T-cell (primary cell): ENCODE results near the gene AAK1. TPM values are rescaled to one million over a fixed set of nuclear protein-coding genes. Genes with fewer than 3 reads are reported as not detected.

Experiments
- ATAC-seq, 4 experiments: fragments of 200-7000 bp in 3 of 4; fragments of 150-1000 bp in 1 of 4; cut with Tn5 transposase; replicated peaks in 1 of 4; 1 replicate in 3 of 4; 2 replicates in 1 of 4; pipeline ENCODE4 v1.10.0; 2021; ENCODE audit warnings: moderate library complexity in 3 of 4, mild to moderate bottlenecking in 2 of 4, moderate number of reproducible peaks in 1 of 4
- CTCF ChIA-PET, 2 donors: fragments of 300-600 bp; sonication (Branson Sonifier 250); formaldehyde crosslinking; loops; one replicate each; lab custom pipeline; 2022; ENCODE audit warnings: antibody characterized with exemption in 2 of 2; lab: Charles Lee
- POLR2A ChIA-PET, 2 donors: fragments of 300-600 bp; sonication (Branson Sonifier 250); formaldehyde crosslinking; loops; one replicate each; lab custom pipeline; 2022; ENCODE audit warnings: antibody characterized with exemption in 2 of 2; lab: Charles Lee
- DNase-seq, 35 experiments: peaks; one replicate each; pipeline versions ENCODE4 v3.0.0 to v3.0.0-alpha.2; 2013 to 2023
- H3K27ac ChIP-seq: one replicate; pipeline ENCODE4 v1.5.1; 2013; ENCODE audit warnings: low read length
- H3K27me3 ChIP-seq, 2 experiments: replicated peaks in 1 of 2; 1 replicate in 1 of 2; 2 replicates in 1 of 2; pipeline versions ENCODE4 v1.6.1 to v1.7.0; 2013; ENCODE audit warnings: low read length in 1 of 2, mixed read lengths in 1 of 2; ENCODE audit not compliant: control insufficient read depth in 2 of 2, insufficient read depth in 2 of 2; ENCODE audit errors: extremely low read depth in 1 of 2
- H3K36me3 ChIP-seq, 2 donors: 1 replicate in 1 of 2; 2 replicates in 1 of 2; pipeline versions ENCODE4 v1.6.1 to v1.7.0; 2013; ENCODE audit warnings: low read length in 1 of 2; ENCODE audit not compliant: control insufficient read depth in 2 of 2, insufficient read depth in 1 of 2; ENCODE audit errors: extremely low read depth in 1 of 2
- H3K4me1 ChIP-seq, 2 experiments: 1 replicate in 1 of 2; 2 replicates in 1 of 2; pipeline versions ENCODE4 v1.6.1 to v1.7.0; 2013; ENCODE audit warnings: low read length in 2 of 2, mixed read lengths in 1 of 2; ENCODE audit not compliant: insufficient read depth in 2 of 2, control insufficient read depth in 1 of 2; ENCODE audit errors: extremely low read depth in 1 of 2
- H3K4me3 ChIP-seq, 2 donors: 1 replicate in 1 of 2; 2 replicates in 1 of 2; pipeline versions ENCODE4 v1.5.1 to v1.7.0; 2013; ENCODE audit warnings: mild to moderate bottlenecking in 2 of 2, low read length in 1 of 2, moderate library complexity in 1 of 2; ENCODE audit not compliant: control insufficient read depth in 1 of 2; ENCODE audit errors: extremely low read depth in 1 of 2
- H3K9me3 ChIP-seq: 2 replicates; pipeline ENCODE4 v1.7.0; 2013
- H3K27ac Mint-ChIP-seq, 2 donors: one replicate each; pipeline ENCODE4 v1.8.0; 2020 to 2021; ENCODE audit warnings: mild to moderate bottlenecking in 2 of 2, mixed read lengths in 2 of 2
- H3K27me3 Mint-ChIP-seq, 2 donors: one replicate each; pipeline ENCODE4 v1.8.0; 2021 to 2022; ENCODE audit warnings: mixed read lengths in 2 of 2
- H3K36me3 Mint-ChIP-seq: one replicate; pipeline ENCODE4 v1.8.0; 2021; ENCODE audit warnings: mixed read lengths
- H3K4me1 Mint-ChIP-seq, 3 donors: one replicate each; pipeline ENCODE4 v1.8.0; 2020 to 2022; ENCODE audit warnings: mixed read lengths in 3 of 3, mild to moderate bottlenecking in 1 of 3
- H3K4me3 Mint-ChIP-seq, 3 donors: one replicate each; pipeline ENCODE4 v1.8.0; 2020 to 2022; ENCODE audit warnings: mild to moderate bottlenecking in 3 of 3, mixed read lengths in 3 of 3, moderate library complexity in 3 of 3
- H3K9me3 Mint-ChIP-seq, 3 donors: one replicate each; pipeline ENCODE4 v1.8.0; 2020 to 2022; ENCODE audit warnings: mixed read lengths in 3 of 3
- WGBS: methylation state at CpG from one replicate; pipeline ENCODE4 v1.1.5; 2013; ENCODE audit warnings: missing lambda C conversion rate; ENCODE audit not compliant: insufficient coverage; 5-methylcytosine and 5-hydroxymethylcytosine counted together
- total RNA-seq, 35 experiments: library from RNA in 6 of 35; stranded (reverse) in 6 of 35; fragments of 120-200 nt in 1 of 35; gene quantifications; one replicate each; pipeline versions ENCODE4 v1.2.1 to v1.2.4 and lab custom pipeline; 2013 to 2026

Gene AAK1
- total RNA-seq, 5 donors from 2014 or later (not counting 1 experiment from before 2014, with no cell fraction given) = 170 to 283 (median 177) TPM

DNA sequence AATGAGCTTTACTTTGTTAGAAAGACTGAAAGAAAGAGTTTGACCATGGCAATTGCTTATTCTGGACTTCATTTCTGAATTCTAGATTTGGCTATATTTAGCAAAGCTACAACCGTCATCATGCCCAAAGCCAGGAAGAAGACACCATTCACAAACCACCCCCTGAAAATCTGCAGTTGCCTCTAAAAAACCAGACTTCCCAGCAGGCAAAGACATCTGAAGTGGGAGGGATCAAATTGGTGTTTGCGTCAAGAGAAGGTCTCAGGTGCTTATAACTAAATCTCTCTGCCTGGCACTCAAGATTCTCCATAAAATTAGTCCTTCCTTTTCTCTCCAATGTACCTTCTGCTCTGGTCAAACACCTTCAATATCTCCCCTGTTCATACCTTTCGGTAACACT, 5.6 kb downstream of the AAK1 start:
- CTCF ChIA-PET = interaction anchor here in 1 of 2 donors (0.9 to 2.3 kb wide), 3 partner anchors 17 to 85 kb away, joined by 4 to 12 read pairs (median 5); no protein-coding TSS in a partner anchor
- 71% methylated on average over 1 of the region's 3 CpGs for WGBS
- Histone ChIP-seq H3K27me3 (no peaks in the 10 kb centered on the region), H3K4me3 (no peak overlapping the region), H3K27ac (no peak overlapping the region), H3K36me3 (peaks cover 0 to 38% of the 10 kb centered on the region in 2 donors), H3K9me3 (no peaks in the 10 kb centered on the region), H3K4me1 (peaks cover 42 to 57% of the 10 kb centered on the region in 2 experiments)
- ATAC-seq (no peak), DNase-seq (no peak)
- peaks cover 38% of the 10 kb centered on the region for H3K36me3 Mint-ChIP-seq
- H3K4me3 Mint-ChIP-seq = peak overlapping the region; percentile 5 to 96 (median 92)
- POLR2A ChIA-PET = interaction anchor here in 1 of 2 donors (0.6 to 1.3 kb wide), 2 partner anchors 14 to 17 kb away, joined by 5 to 6 read pairs; no protein-coding TSS in a partner anchor
- no peaks in the 10 kb centered on the region for H3K27me3 Mint-ChIP-seq
- no peaks in the 10 kb centered on the region for H3K9me3 Mint-ChIP-seq
- H3K27ac Mint-ChIP-seq = peak overlapping the region; percentile 51 to 92
- H3K4me1 Mint-ChIP-seq = peaks cover 74 to 80% (median 78%) of the 10 kb centered on the region in 3 donors

DNA sequence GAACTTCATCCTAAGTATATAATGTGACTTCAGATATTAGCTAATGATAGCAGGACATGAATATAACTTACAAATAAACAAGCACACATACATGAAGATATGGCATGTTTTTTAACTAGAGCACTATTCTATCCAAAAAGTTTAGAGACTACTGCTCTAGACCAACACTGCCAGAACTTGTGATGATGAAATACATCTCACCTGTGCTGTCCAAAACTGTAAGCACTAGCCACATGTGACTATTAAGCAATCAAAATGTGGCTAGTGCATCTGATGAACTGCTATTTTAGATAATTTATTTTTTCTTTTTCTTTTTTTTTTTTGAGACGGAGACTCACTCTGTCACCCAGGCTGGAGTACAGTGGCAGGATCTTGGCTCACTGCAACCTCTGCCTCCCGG, 7.1 kb downstream of the AAK1 start:
- Histone ChIP-seq H3K4me3 (peak overlapping the region in 1 of 2 donors; percentile 15), H3K4me1 (peaks cover 48 to 62% of the 10 kb centered on the region in 2 experiments), H3K27me3 (no peaks in the 10 kb centered on the region), H3K36me3 (peaks cover 0 to 42% of the 10 kb centered on the region in 2 donors), H3K27ac (no peak overlapping the region), H3K9me3 (no peaks in the 10 kb centered on the region)
- ChIA-PET POLR2A (interaction anchor here (0.5 to 0.6 kb wide), 3 partner anchors 83 to 265 kb away, joined by 4 to 9 read pairs (median 4); no protein-coding TSS in a partner anchor), CTCF (interaction anchor here in 1 of 2 donors (1.5 kb wide), 1 partner anchor 88 kb away, joined by 3 read pairs; no protein-coding TSS in a partner anchor)
- DNase-seq (no peak), ATAC-seq (no peak)
- H3K4me3 Mint-ChIP-seq = no peak overlapping the region
- H3K4me1 Mint-ChIP-seq = peaks cover 72 to 89% (median 87%) of the 10 kb centered on the region in 3 donors
- H3K27me3 Mint-ChIP-seq = no peaks in the 10 kb centered on the region
- 90% methylated on average over 2 of the region's 2 CpGs for WGBS
- H3K36me3 Mint-ChIP-seq = peaks cover 35% of the 10 kb centered on the region
- H3K9me3 Mint-ChIP-seq = no peaks in the 10 kb centered on the region
- no peak overlapping the region for H3K27ac Mint-ChIP-seq

DNA sequence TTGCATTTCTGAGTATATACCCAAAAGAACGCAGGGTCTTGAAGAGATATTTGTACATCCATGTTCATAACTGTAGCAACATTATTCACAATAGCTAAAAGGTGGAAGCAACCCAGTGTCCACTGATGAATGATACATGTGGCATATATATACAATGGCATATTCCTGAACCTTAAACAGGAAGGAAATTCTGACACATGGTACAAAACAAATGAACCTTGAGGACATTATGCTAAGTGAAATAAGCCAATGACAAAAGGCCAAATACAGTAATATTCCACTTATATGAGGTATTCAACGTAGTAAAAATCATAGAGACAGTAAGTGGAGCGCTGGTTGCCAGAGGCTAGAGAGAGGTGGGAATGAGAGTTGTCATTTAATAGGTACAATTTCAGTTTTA, 8.1 kb downstream of the AAK1 start:
- peaks cover 0 to 42% of the 10 kb centered on the region in 2 donors for H3K36me3 ChIP-seq
- POLR2A ChIA-PET = no interaction called here

DNA sequence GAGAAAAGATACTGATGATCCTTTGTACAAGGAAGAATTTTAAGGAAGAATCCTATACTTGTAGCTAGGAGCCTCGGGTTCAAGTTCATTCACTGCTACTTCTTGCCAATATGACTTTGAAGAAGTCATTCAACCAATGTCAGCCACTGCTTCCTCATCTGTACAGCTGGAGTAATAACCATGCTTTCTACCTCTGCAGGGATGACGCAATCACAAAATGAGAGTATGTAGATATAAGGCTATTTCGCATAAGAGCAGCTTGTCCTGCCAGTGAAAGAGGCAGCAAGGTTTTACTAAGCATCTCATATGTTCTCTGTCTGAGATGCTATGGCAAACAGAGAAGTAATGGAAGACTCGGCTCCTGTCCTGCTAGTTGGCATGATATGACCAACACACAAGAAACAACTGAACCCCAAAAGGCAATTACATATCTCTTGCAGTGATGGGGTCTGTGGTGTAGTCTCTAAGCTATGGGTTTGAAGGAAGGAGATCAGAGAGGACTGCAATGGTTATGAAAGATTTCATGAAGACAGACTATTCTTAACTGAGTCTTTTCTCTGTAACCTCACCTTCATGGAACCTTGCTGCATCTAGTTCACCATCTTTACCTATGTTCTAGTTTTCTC, 9.2 kb downstream of the AAK1 start:
- CTCF ChIA-PET = interaction anchor here in 1 of 2 donors (0.6 to 1.3 kb wide), 2 partner anchors 69 to 90 kb away, joined by 3 to 5 read pairs; no protein-coding TSS in a partner anchor
- Mint-ChIP-seq H3K27ac (peak overlapping the region; percentile 66 to 67), H3K4me3 (peak overlapping the region in 1 of 3 donors; percentile 35), H3K36me3 (peaks cover 22% of the 10 kb centered on the region), H3K27me3 (no peaks in the 10 kb centered on the region), H3K9me3 (no peaks in the 10 kb centered on the region), H3K4me1 (peaks cover 51 to 82% (median 81%) of the 10 kb centered on the region in 3 donors)
- Histone ChIP-seq H3K27me3 (no peaks in the 10 kb centered on the region), H3K9me3 (no peaks in the 10 kb centered on the region), H3K4me1 (peaks cover 46 to 67% of the 10 kb centered on the region in 2 experiments), H3K4me3 (no peak overlapping the region), H3K27ac (no peak overlapping the region), H3K36me3 (peaks cover 0 to 34% of the 10 kb centered on the region in 2 donors)
- DNase-seq = no peak
- 80% methylated on average over 2 of the region's 4 CpGs for WGBS
- ATAC-seq = peak in 2 of 4 experiments; percentile 27 to 36
- POLR2A ChIA-PET = interaction anchor here in 1 of 2 donors (0.7 kb wide), 1 partner anchor 50 kb away, joined by 4 read pairs; no protein-coding TSS in a partner anchor

More for the DNA sequence above, 8.1 kb downstream of the AAK1 start:
- CTCF ChIA-PET = no interaction called here
- WGBS = no CpG with 5 or more reads among the region's 3 CpGs
- Histone ChIP-seq H3K27me3 (no peaks in the 10 kb centered on the region), H3K9me3 (no peaks in the 10 kb centered on the region), H3K27ac (no peak overlapping the region), H3K4me1 (peaks cover 51 to 67% of the 10 kb centered on the region in 2 experiments), H3K4me3 (no peak overlapping the region)
- Mint-ChIP-seq H3K9me3 (no peaks in the 10 kb centered on the region), H3K27me3 (no peaks in the 10 kb centered on the region), H3K36me3 (peaks cover 31% of the 10 kb centered on the region), H3K4me3 (peak overlapping the region in 1 of 3 donors; percentile 28), H3K4me1 (peaks cover 62 to 91% (median 89%) of the 10 kb centered on the region in 3 donors), H3K27ac (peak overlapping the region; percentile 47 to 56)
- DNase-seq = no peak
- ATAC-seq = no peak

DNA sequence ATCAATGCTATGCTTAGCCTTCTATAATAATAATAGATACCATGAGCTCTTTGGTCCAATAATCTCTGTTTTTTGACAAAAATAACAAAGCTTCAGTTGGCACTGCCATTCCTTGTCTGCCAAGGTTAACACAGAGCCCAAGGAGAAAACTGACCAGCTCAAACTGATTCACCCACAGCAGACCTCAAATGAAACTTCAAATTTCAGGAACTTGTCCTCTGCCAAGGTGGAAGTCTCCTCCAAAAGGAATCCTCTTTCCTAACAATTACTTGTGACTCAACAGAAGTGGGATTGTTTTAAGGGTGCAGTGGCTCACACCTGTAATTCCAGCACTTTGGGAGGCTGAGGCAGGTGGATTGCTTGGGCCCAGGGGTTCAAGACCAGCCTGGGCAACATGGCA, 12.1 kb downstream of the AAK1 start:
- CTCF ChIA-PET = interaction anchor here (0.5 to 1.1 kb wide), 4 partner anchors 14 to 167 kb away, joined by 4 to 6 read pairs (median 5); no protein-coding TSS in a partner anchor
- Mint-ChIP-seq H3K27ac (peak overlapping the region; percentile 72 to 81), H3K36me3 (peaks cover 4% of the 10 kb centered on the region), H3K4me1 (peaks cover 24 to 54% (median 53%) of the 10 kb centered on the region in 3 donors), H3K9me3 (no peaks in the 10 kb centered on the region), H3K4me3 (peak overlapping the region in 2 of 3 donors; percentile 28 to 64), H3K27me3 (no peaks in the 10 kb centered on the region)
- DNase-seq (no peak), ATAC-seq (no peak)
- Histone ChIP-seq H3K4me1 (peaks cover 40 to 68% of the 10 kb centered on the region in 2 experiments), H3K27me3 (no peaks in the 10 kb centered on the region), H3K9me3 (no peaks in the 10 kb centered on the region), H3K4me3 (no peak overlapping the region), H3K27ac (no peak overlapping the region), H3K36me3 (peaks cover 0 to 15% of the 10 kb centered on the region in 2 donors)
- POLR2A ChIA-PET = interaction anchor here in 1 of 2 donors (0.6 to 1.1 kb wide), 2 partner anchors 13 to 31 kb away, joined by 3 to 5 read pairs; no protein-coding TSS in a partner anchor

DNA sequence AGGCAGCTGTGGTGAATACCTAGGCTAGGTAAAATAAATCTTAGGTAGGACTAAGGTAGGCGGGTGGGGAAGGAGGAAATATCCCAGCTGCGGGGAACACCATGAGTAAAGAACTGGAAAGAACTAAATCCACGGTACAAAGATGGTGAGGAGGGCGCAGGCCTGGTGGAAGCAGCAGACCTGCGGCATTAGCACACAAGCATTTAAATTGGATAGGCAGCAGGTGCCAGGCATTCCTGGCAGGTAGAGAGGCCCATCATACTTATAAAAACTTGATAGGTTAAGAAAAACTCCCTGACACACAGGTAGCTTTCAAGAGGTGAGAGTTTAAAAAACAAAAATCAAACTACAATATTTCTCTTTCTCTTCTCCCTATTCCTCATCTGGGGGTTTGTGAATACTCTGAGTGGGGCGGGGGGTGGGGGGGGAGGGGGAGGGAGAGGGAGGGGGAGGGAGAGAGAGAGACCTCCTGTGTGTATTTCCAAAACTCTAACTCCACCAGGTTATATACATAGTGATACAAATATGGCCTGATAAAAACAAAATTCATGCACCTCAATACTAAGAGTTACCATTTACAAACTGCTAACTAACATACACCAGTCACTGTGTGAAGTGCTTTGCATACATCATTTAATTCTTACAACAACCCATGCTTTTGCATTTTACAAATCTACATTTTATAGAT, 13.5 kb downstream of the AAK1 start:
- no peak for DNase-seq
- Mint-ChIP-seq H3K36me3 (no peaks in the 10 kb centered on the region), H3K9me3 (no peaks in the 10 kb centered on the region), H3K27ac (peak overlapping the region; percentile 53 to 81), H3K4me3 (peak overlapping the region in 1 of 3 donors; percentile 64), H3K4me1 (peaks cover 15 to 44% (median 42%) of the 10 kb centered on the region in 3 donors), H3K27me3 (no peaks in the 10 kb centered on the region)
- no peak overlapping the region for H3K27ac ChIP-seq
- ChIA-PET POLR2A (no interaction called here), CTCF (interaction anchor here in 1 of 2 donors (0.5 kb wide), 1 partner anchor 84 kb away, joined by 3 read pairs; no protein-coding TSS in a partner anchor)
- no peak for ATAC-seq
- peaks cover 0 to 11% of the 10 kb centered on the region in 2 donors for H3K36me3 ChIP-seq
- no peak overlapping the region for H3K4me3 ChIP-seq
- H3K27me3 ChIP-seq = no peaks in the 10 kb centered on the region
- no peaks in the 10 kb centered on the region for H3K9me3 ChIP-seq
- 100% methylated on average over 2 of the region's 6 CpGs for WGBS
- H3K4me1 ChIP-seq = peaks cover 49 to 67% of the 10 kb centered on the region in 2 experiments
